DMS53 treated with DMSO at 0.1 percent for 48 hours (cell line): Measurements from ENCODE around the gene SOX14.

Source experiments
- DNase-seq: peaks from one replicate; lab custom pipeline; 2025; ENCODE audit not compliant: unreplicated experiment; lab: John Stamatoyannopoulos, UW

The SOX14 gene

DNA sequence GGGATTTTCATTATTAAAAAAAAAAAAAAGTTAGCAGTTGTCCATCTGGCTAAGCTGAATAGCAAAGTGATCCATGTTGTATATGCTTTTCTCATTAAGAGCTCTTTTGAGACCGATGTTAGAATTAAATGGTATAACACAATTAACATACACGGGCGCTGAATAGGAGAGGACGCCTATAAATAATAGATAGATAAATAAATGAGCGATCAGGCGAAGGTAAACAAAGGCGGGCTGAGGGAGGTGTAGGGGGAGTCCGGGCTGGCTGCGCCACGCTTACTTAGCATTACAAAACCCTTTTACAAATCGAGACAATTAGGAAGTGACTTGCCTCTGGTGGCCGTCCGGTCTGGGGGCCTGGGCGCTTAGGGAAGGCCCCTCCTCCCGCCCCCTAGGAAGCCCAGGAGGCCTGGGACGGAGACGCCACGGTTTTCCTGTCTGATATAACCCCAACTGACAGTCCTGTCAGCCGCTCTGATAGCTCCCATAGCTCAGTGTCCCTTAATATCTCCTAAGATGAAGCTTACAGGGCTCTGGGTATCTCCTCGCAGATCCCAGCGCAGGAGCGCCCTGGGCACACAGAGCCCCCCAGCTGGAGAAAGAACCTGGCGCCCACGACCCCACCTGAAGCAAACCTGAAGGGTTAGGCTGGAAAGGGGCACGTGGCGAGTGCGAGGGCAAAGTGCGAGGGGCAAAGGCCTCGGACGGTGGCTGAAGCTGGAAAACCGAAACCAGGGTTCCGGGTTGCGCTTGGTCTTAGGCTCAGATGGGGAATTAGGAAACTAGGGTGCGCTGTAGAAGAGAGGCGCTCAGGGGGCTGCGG lies 3.6 kb downstream of the SOX14 start:
- no peak for DNase-seq

GRCh38 chr3:137768361-137769321 lies 4.5 kb downstream of the SOX14 start:
- DNase-seq = no peak

DNA sequence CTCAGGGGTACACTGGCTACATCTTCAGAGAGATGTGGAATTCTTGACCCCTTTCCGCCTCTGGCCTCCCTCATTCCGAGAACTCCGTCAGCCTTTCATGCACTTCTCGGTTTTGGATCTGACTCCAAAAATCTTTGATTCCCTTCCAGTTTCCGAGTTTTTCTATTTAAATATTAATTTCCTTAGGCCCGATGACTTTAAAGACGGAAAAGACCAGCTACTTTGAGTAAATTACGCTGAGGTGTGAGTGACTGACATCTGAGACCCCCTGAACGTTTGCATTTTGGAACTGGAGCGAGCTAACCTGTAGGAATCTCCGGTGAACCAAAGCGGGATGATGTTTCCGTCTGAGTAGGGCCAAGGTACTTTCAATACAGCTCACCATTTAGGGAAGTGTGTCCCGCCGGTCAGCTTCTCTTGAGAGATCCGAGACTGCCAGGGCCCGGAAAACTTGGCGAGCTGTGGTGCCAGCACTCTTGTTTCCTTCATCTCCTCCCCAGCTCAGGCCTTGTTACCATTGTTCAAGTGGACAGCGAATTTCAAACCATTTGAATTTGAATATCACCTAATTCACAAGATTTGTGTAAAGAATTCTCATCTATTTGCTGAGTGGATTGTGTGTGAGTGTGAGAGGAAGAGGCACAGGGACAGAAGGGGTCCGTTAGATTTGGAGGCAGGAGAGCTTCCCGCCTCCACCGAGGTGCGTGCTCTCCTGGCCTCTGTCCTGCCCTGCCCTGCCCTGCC lies 5.4 kb downstream of the SOX14 start:
- DNase-seq = no peak

DNA sequence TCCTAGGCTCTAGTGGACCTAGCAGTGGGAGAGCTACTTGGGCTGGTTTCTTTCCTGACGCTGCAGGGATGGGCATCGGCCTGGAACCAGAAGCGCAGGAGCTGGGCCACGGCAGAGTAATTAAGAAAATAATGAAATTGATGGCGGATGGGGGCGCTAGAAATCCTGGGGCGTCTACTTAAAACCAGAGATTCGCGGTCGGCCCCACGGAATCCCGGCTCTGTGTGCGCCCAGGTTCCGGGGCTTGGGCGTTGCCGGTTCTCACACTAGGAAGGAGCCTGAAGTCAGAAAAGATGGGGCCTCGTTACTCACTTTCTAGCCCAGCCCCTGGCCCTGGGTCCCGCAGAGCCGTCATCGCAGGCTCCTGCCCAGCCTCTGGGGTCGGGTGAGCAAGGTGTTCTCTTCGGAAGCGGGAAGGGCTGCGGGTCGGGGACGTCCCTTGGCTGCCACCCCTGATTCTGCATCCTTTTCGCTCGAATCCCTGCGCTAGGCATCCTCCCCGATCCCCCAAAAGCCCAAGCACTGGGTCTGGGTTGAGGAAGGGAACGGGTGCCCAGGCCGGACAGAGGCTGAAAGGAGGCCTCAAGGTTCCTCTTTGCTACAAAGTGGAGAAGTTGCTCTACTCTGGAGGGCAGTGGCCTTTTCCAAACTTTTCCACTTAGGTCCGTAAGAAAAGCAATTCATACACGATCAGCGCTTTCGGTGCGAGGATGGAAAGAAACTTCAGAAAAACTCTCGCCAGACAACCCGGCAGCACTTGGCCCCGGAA lies 6.1 kb downstream of the SOX14 start:
- no peak for DNase-seq

DNA sequence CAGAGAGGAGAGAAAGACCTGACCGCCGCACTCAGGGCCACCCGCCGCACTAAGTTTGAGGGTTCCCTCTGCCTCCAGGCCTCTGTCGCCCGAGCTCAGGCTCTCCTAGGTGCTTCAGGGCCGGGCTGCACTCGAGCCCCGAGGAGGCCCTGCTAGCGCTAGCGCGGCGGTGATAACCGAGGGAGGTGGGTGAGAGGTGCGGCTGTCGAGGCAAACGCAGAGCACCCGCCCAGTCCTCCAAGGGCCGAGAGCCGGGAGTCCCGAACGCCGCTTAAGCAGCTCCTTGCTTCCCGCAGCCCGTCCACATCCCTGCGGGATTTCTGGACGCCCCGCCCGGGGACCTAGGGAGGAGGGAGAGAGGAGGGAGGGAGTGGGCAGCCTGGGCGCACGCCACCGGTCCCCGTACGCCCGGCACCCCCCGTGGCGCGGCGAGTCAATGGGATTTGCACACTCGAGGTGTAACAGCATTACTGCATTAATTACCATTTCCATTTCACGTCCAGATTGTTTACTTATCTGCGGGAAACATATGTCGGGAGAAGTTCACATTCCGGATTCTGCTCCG lies 6.8 kb downstream of the SOX14 start:
- DNase-seq = no peak

- no peak for DNase-seq
These were observed 7.5 kb downstream of the SOX14 start for GRCh38 chr3:137771401-137772213.

DNA sequence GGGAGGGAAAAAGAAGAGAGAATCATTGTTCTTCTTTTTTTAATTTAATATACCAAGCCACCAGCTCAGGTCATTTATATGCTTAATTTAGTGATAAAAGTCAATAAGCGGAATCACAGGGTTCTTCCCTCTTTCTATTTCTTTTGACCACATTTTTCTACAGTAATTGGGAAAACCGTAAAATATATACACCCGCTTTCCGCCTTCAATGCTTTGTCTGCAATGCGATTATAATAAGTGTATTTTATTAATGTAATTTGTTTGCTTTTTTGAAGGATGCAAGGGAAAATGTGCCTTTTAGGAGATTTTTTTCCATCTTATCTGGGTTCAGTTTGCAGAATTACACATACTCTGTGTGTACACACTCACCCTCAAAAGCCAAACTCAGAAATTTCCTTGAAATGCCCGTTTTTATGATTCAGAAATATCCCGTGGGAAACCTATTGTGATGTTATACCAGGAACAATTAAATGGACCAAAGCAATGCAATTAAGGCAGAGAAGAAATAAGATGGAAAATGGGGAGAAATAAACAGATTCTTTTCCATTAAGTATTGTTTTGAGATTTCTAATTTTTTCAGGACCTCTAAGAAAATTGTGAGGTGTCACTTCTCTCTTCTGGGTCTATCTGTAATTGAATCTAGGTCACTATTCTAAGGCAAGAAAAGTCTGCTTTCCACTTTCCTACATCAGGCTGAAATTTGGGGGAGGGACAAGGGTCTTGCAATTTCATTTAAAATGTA lies 8.3 kb downstream of the SOX14 start:
- DNase-seq = no peak

DNA sequence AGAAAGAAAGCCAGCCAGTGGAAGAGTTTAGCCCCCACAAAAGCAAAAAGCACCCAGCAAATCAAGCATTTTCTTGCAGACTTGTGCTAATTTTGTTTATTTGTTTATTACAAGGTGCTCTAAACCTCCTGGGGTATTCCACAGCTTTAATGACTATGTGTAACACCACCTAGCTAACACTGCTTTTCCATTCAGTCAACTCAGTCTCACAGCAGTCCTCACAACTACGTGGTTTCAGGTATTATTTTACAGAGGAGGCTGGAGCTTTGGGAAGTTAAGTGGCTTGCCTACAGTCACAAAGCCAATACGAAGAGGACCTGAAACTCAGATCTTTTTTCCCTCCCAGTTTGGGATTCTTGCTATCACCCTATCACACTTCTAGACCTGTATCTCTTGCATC lies 14.8 kb downstream of the SOX14 start:
- DNase-seq = no peak

DNA sequence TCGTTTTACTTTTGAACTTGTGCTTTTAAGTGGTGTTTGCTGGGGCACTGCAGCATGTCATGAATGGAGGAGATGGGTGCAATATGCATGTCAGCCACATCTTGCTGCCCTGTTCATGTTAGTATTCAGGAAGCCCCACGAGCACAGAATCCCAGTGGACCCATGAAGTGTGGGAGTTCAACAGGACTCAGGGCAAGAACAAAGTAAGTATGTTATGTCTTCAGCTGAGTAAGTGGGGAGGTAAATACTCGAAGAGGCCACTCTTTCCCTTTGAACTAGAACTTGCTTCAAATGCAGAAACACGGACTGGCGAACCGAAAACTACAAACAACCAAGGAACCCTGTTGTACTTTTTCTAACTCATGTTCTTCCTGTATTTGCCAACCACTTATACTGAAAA lies 23.4 kb downstream of the SOX14 start:
- no peak for DNase-seq

- DNase-seq = no peak
These were observed 25.1 kb downstream of the SOX14 start for GRCh38 chr3:137789236-137789635.

DNA sequence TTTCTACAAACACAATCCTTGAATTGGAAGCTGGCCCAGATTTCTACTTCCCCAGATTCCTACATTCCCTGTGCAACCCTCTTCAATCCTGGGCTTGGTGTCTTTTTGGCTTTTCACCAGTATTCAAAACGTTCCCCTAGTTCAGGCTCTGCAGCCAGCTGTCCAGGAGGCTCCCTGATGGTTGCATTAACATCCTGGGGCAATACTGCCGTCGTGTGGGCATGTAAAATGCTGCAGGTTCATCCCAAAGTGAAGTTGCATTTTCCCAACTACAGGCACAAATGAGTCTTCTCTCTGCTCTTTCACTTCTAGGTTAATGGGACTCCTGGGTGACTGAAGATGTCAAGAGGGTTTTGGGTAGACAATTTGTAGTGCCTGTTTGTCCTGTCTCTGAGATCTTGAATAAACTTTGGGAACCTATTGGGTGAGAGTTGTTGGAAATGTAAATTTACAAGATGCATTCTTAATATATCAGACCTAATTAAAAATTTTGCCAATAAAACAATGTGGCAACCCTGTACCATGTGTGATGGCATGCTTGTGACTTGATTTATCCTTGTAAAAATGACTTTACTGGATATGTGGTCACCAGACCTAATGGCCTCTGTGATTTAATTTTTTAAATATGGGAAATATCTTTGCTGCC lies 28.6 kb downstream of the SOX14 start:
- peak; percentile 8 for DNase-seq

- no peak for DNase-seq
These were observed 32.9 kb downstream of the SOX14 start for GRCh38 chr3:137796993-137797392.

- no peak for DNase-seq
These were observed 39.1 kb downstream of the SOX14 start for GRCh38 chr3:137803215-137803614.

GRCh38 chr3:137807998-137808397 lies 43.9 kb downstream of the SOX14 start:
- no peak for DNase-seq

DNA sequence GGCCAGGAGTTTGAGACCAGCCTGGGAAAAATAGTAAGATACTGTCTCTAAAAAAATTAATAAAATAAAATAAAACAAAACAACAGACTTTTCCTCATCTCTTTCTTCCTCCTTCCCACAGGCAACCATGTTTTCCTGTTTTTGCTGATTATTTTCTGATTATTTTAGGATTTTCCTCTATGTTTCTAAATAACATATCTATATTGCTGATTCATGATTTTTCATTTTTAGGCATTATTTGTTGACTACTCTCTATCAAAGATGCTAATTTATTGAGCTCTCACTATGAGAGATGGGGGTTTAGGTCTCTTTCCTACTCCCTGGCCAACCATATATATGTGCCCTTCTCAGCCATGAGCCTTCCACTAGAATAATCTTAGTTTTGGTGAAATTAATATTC lies 45.4 kb downstream of the SOX14 start:
- no peak for DNase-seq

DNA sequence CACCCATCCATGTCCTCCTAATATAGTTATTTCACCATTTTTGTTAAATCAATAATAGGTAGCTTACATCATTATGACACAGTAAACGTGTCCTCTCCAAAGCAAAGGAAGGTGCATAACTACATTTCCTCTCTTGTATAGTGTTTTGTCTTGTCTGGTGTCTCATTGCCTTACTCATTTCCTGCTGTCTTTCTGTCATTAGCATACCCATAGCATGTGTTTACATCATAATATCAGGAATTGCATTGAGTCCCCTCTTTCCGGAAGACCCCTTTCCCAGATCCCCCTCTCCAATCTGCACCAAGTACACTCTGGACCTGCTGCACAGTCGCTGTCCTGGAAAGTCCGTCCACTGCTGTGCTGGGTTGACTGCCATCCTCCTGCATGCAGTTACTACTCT lies 47.9 kb downstream of the SOX14 start:
- no peak for DNase-seq

DNA sequence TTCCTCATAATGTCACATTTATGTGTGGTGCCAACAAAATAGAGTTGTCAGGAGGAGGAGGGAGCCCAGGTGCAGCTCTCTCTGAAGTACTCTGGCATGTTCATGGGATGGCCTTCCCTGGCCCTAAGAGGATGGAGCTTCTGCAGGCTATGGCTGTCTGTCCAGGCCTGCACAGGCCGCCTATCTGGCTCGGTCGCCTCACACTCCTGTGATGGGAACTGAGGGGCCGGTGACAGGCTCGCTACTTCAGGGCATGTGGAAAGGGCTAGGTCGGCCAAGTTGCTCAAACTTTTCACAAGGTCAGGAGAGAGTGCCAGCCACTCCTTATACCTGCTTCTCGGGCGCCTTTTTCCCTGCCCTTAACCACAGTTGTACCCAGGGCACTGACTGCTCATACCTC lies 51.1 kb downstream of the SOX14 start:
- DNase-seq = no peak
